HL-60 (cell line): ENCODE measurements around the gene PDE8B.

Source experiments
- DNase-seq, 2 experiments: peaks; one replicate each; pipeline ENCODE4 v3.0.0-alpha.2; 2010 to 2020; ENCODE audit warnings: low read depth in 1 of 2, low spot score in 1 of 2
- H3K27ac ChIP-seq: fragments of 250-450 bp; sonication (Bioruptor Pico); replicated peaks from 2 replicates; pipeline ENCODE4 v1.5.1; 2020; ENCODE audit warnings: mild to moderate bottlenecking, moderate library complexity
- H3K27me3 ChIP-seq: fragments of 250-450 bp; sonication (Bioruptor Pico); 2 replicates; pipeline ENCODE4 v1.5.1; 2021; ENCODE audit warnings: mild to moderate bottlenecking, moderate library complexity; ENCODE audit not compliant: insufficient read depth, poor library complexity, severe bottlenecking
- H3K4me3 ChIP-seq: replicated peaks from 2 replicates; pipeline ENCODE4 v1.5.1; 2011; ENCODE audit warnings: mild to moderate bottlenecking, control low read depth, low read length; ENCODE audit not compliant: insufficient read depth
- CTCF ChIP-seq: IDR thresholded peaks from one replicate; pipeline ENCODE4 v1.5.1; 2011; ENCODE audit warnings: low read length, control low read depth, inconsistent platforms; ENCODE audit not compliant: insufficient read depth
- GABPA ChIP-seq: IDR thresholded peaks from 2 replicates; pipeline ENCODE4 v1.6.1; 2012; ENCODE audit warnings: low read depth
- POLR2AphosphoS5 ChIP-seq: IDR thresholded peaks from 2 replicates; pipeline ENCODE4 v1.6.1; 2012; ENCODE audit warnings: low read depth
- SPI1 ChIP-seq: IDR thresholded peaks from 2 replicates; pipeline ENCODE4 v1.6.1; 2012; ENCODE audit warnings: low read depth, mild to moderate bottlenecking, borderline replicate concordance
- TF ChIP-seq, protein P1 (sequence below): IDR thresholded peaks from 2 replicates; pipeline ENCODE4 v1.6.1; 2012; ENCODE audit warnings: low read depth; ENCODE audit not compliant: insufficient replicate concordance

The PDE8B gene

GRCh38 chr5:77211691-77212047 lies 1.2 kb downstream of the PDE8B start:
- TF ChIP-seq GABPA: no peak
- TF ChIP-seq POLR2AphosphoS5: no peak
- no peak for TF ChIP-seq CTCF
- TF ChIP-seq, protein P1, sequence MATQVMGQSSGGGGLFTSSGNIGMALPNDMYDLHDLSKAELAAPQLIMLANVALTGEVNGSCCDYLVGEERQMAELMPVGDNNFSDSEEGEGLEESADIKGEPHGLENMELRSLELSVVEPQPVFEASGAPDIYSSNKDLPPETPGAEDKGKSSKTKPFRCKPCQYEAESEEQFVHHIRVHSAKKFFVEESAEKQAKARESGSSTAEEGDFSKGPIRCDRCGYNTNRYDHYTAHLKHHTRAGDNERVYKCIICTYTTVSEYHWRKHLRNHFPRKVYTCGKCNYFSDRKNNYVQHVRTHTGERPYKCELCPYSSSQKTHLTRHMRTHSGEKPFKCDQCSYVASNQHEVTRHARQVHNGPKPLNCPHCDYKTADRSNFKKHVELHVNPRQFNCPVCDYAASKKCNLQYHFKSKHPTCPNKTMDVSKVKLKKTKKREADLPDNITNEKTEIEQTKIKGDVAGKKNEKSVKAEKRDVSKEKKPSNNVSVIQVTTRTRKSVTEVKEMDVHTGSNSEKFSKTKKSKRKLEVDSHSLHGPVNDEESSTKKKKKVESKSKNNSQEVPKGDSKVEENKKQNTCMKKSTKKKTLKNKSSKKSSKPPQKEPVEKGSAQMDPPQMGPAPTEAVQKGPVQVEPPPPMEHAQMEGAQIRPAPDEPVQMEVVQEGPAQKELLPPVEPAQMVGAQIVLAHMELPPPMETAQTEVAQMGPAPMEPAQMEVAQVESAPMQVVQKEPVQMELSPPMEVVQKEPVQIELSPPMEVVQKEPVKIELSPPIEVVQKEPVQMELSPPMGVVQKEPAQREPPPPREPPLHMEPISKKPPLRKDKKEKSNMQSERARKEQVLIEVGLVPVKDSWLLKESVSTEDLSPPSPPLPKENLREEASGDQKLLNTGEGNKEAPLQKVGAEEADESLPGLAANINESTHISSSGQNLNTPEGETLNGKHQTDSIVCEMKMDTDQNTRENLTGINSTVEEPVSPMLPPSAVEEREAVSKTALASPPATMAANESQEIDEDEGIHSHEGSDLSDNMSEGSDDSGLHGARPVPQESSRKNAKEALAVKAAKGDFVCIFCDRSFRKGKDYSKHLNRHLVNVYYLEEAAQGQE: no peak
- TF ChIP-seq SPI1: no peak
- DNase-seq: no peak
- Histone ChIP-seq H3K4me3 (no peak overlapping the region), H3K27ac (no peak overlapping the region), H3K27me3 (peaks cover 10% of the 10 kb centered on the region)

DNA sequence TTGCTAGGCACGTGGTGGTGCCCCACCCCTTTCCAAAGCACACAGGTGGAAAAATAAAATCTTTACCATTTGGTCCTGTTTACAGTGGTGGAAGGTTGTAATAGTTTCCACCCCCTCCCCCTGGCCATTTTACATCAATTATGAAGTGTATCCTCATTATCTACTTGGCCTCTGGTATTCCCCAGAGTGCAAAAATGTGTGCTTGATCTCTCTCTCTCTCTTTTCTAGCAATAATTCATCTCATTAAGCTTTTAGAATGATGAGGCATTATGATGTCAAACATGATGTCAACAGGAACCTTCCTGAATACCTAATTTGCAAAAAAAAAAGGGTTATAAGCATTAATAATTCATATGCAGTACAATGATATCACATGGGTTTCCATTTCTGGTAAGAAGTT lies 3.1 kb downstream of the PDE8B start:
- Histone ChIP-seq H3K27ac (no peak overlapping the region), H3K27me3 (peaks cover 10% of the 10 kb centered on the region), H3K4me3 (no peak overlapping the region)
- DNase-seq: no peak
- no peak for TF ChIP-seq GABPA
- no peak for TF ChIP-seq SPI1
- TF ChIP-seq CTCF: no peak
- TF ChIP-seq POLR2AphosphoS5: no peak
- TF ChIP-seq, protein P1: no peak

DNA sequence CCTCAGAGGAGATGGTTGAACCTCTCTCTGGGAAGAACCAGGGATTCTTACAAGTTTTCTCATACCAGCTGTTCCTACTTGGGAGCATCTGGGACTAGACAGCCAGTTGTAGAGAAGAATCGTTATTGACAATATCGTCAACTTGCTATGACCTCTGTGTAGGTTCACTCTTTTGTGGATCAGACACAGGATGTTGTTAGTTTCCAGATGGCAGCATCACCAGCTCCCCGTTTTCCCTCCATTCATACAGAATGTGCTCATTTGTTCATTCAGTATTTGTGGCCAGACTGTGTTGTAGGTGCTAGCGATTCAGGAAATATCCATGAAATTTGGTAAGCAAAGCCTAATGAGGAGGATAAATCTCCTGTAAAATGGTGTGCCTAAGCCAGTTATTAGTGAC lies 3.7 kb downstream of the PDE8B start:
- DNase-seq: no peak
- H3K27me3 ChIP-seq: peaks cover 10% of the 10 kb centered on the region
- H3K27ac ChIP-seq: no peak overlapping the region
- TF ChIP-seq, protein P1: no peak
- TF ChIP-seq CTCF: no peak
- TF ChIP-seq GABPA: no peak
- no peak for TF ChIP-seq SPI1
- no peak for TF ChIP-seq POLR2AphosphoS5
- no peak overlapping the region for H3K4me3 ChIP-seq
